Effector memory CD8-positive, alpha-beta T cell (primary cell): ENCODE measurements around the gene HEXIM1.

ENCODE experiments used
- ATAC-seq: fragments of 150-1000 bp; cut with Tn5 transposase; replicated peaks from 2 replicates; pipeline ENCODE4 v1.10.0; 2021; ENCODE audit warnings: mild to moderate bottlenecking, moderate library complexity
- DNase-seq, 3 experiments: peaks; one replicate each; pipeline ENCODE4 v3.0.0; 2021
- H3K27ac Mint-ChIP-seq, 2 donors: one replicate each; pipeline ENCODE4 v1.8.0; 2022; ENCODE audit warnings: mild to moderate bottlenecking in 2 of 2, mixed read lengths in 2 of 2, moderate library complexity in 2 of 2
- H3K27me3 Mint-ChIP-seq, 2 donors: one replicate each; pipeline ENCODE4 v1.8.0; 2022; ENCODE audit warnings: mixed read lengths in 2 of 2
- H3K36me3 Mint-ChIP-seq: one replicate; pipeline ENCODE4 v1.8.0; 2022; ENCODE audit warnings: mild to moderate bottlenecking, moderate library complexity, mixed read lengths; ENCODE audit not compliant: insufficient read depth
- H3K4me1 Mint-ChIP-seq, 2 donors: one replicate each; pipeline ENCODE4 v1.8.0; 2022; ENCODE audit warnings: low read depth in 2 of 2, mixed read lengths in 2 of 2
- H3K4me3 Mint-ChIP-seq, 2 donors: one replicate each; pipeline ENCODE4 v1.8.0; 2022; ENCODE audit warnings: mild to moderate bottlenecking in 2 of 2, mixed read lengths in 2 of 2, moderate library complexity in 2 of 2
- H3K9me3 Mint-ChIP-seq, 2 donors: one replicate each; pipeline ENCODE4 v1.8.0; 2022; ENCODE audit warnings: mixed read lengths in 2 of 2

Gene HEXIM1

GRCh38 chr17:45137561-45138305, 10.5 kb upstream of the HEXIM1 start:
- no peak for DNase-seq
- Mint-ChIP-seq H3K36me3 (peaks cover 17% of the 10 kb centered on the region), H3K27me3 (no peaks in the 10 kb centered on the region), H3K27ac (no peak overlapping the region), H3K4me1 (peaks cover 17 to 29% of the 10 kb centered on the region in 2 donors), H3K4me3 (peak overlapping the region in 1 of 2 donors; percentile 22), H3K9me3 (no peaks in the 10 kb centered on the region)
- ATAC-seq: no peak

- H3K27me3 Mint-ChIP-seq: no peaks in the 10 kb centered on the region
- no peak for DNase-seq
- peaks cover 10% of the 10 kb centered on the region for H3K36me3 Mint-ChIP-seq
- H3K9me3 Mint-ChIP-seq: no peaks in the 10 kb centered on the region
- peaks cover 20 to 25% of the 10 kb centered on the region in 2 donors for H3K4me1 Mint-ChIP-seq
- H3K4me3 Mint-ChIP-seq: no peak overlapping the region
- no peak overlapping the region for H3K27ac Mint-ChIP-seq
- no peak for ATAC-seq
These were observed 9.3 kb upstream of the HEXIM1 start for GRCh38 chr17:45138911-45139532.

- Mint-ChIP-seq H3K4me1 (peaks cover 20 to 25% of the 10 kb centered on the region in 2 donors), H3K27ac (peak overlapping the region in 1 of 2 donors; percentile 29), H3K9me3 (no peaks in the 10 kb centered on the region), H3K27me3 (no peaks in the 10 kb centered on the region), H3K4me3 (no peak overlapping the region), H3K36me3 (peaks cover 11% of the 10 kb centered on the region)
- no peak for DNase-seq
- no peak for ATAC-seq
These were observed 8.7 kb upstream of the HEXIM1 start for GRCh38 chr17:45139533-45139920.

GRCh38 chr17:45143094-45143670, 5.1 kb upstream of the HEXIM1 start:
- Mint-ChIP-seq H3K36me3 (peaks cover 15% of the 10 kb centered on the region), H3K9me3 (no peaks in the 10 kb centered on the region), H3K4me3 (peak overlapping the region; percentile 65 to 71), H3K27me3 (no peaks in the 10 kb centered on the region), H3K4me1 (peaks cover 26 to 33% of the 10 kb centered on the region in 2 donors), H3K27ac (peak overlapping the region in 1 of 2 donors; percentile 35)
- ATAC-seq: no peak
- DNase-seq: no peak

GRCh38 chr17:45143767-45144198, 4.5 kb upstream of the HEXIM1 start:
- H3K4me1 Mint-ChIP-seq: peaks cover 30 to 37% of the 10 kb centered on the region in 2 donors
- H3K36me3 Mint-ChIP-seq: peaks cover 21% of the 10 kb centered on the region
- peaks cover 0 to 2% of the 10 kb centered on the region in 2 donors for H3K9me3 Mint-ChIP-seq
- H3K27ac Mint-ChIP-seq: peak overlapping the region in 1 of 2 donors; percentile 35
- ATAC-seq (no peak), DNase-seq (no peak)
- H3K4me3 Mint-ChIP-seq: peak overlapping the region; percentile 65 to 71
- H3K27me3 Mint-ChIP-seq: no peaks in the 10 kb centered on the region

GRCh38 chr17:45144199-45145034, 3.9 kb upstream of the HEXIM1 start:
- H3K27ac Mint-ChIP-seq: peak overlapping the region in 1 of 2 donors; percentile 35
- DNase-seq: no peak
- peaks cover 33 to 43% of the 10 kb centered on the region in 2 donors for H3K4me1 Mint-ChIP-seq
- H3K27me3 Mint-ChIP-seq: no peaks in the 10 kb centered on the region
- peak overlapping the region; percentile 65 to 71 for H3K4me3 Mint-ChIP-seq
- ATAC-seq: no peak
- H3K36me3 Mint-ChIP-seq: peaks cover 27% of the 10 kb centered on the region
- H3K9me3 Mint-ChIP-seq: peaks cover 0 to 2% of the 10 kb centered on the region in 2 donors

- Mint-ChIP-seq H3K36me3 (peaks cover 33% of the 10 kb centered on the region), H3K4me1 (peaks cover 39 to 48% of the 10 kb centered on the region in 2 donors), H3K4me3 (peak overlapping the region; percentile 46 to 59), H3K9me3 (peaks cover 0 to 2% of the 10 kb centered on the region in 2 donors), H3K27ac (peak overlapping the region in 1 of 2 donors; percentile 66), H3K27me3 (no peaks in the 10 kb centered on the region)
- DNase-seq: no peak
- ATAC-seq: no peak
These were observed 3.3 kb upstream of the HEXIM1 start for GRCh38 chr17:45145035-45145389.

- ATAC-seq (no peak), DNase-seq (no peak)
- Mint-ChIP-seq H3K4me3 (peak overlapping the region; percentile 97 to 99), H3K36me3 (peaks cover 35% of the 10 kb centered on the region), H3K27me3 (no peaks in the 10 kb centered on the region), H3K27ac (no peak overlapping the region), H3K9me3 (peaks cover 0 to 2% of the 10 kb centered on the region in 2 donors), H3K4me1 (peaks cover 42 to 54% of the 10 kb centered on the region in 2 donors)
These were observed 2.1 kb upstream of the HEXIM1 start for GRCh38 chr17:45146166-45146565.

- DNase-seq: no peak
- ATAC-seq: no peak
- Mint-ChIP-seq H3K4me1 (peaks cover 44 to 54% of the 10 kb centered on the region in 2 donors), H3K27ac (peak overlapping the region; percentile 100), H3K4me3 (peak overlapping the region; percentile 97 to 99), H3K9me3 (peaks cover 0 to 2% of the 10 kb centered on the region in 2 donors), H3K36me3 (peaks cover 35% of the 10 kb centered on the region), H3K27me3 (no peaks in the 10 kb centered on the region)
These were observed 1.7 kb upstream of the HEXIM1 start for GRCh38 chr17:45146592-45146889.

GRCh38 chr17:45146890-45147580, 1.2 kb upstream of the HEXIM1 start:
- peaks cover 46 to 53% of the 10 kb centered on the region in 2 donors for H3K4me1 Mint-ChIP-seq
- peaks cover 39% of the 10 kb centered on the region for H3K36me3 Mint-ChIP-seq
- ATAC-seq (peak; percentile 5), DNase-seq (peak in 1 of 3 experiments; percentile 53)
- H3K27ac Mint-ChIP-seq: peak overlapping the region; percentile 100
- no peaks in the 10 kb centered on the region for H3K27me3 Mint-ChIP-seq
- peaks cover 0 to 2% of the 10 kb centered on the region in 2 donors for H3K9me3 Mint-ChIP-seq
- peak overlapping the region; percentile 97 to 99 for H3K4me3 Mint-ChIP-seq

GRCh38 chr17:45147581-45148182, 593 bp upstream of the HEXIM1 start:
- DNase-seq (peak; percentile 63 to 76 (median 67)), ATAC-seq (peak; percentile 40)
- Mint-ChIP-seq H3K4me3 (peak overlapping the region; percentile 97 to 99), H3K36me3 (peaks cover 45% of the 10 kb centered on the region), H3K4me1 (peaks cover 46 to 53% of the 10 kb centered on the region in 2 donors), H3K27ac (peak overlapping the region; percentile 100), H3K9me3 (peaks cover 0 to 2% of the 10 kb centered on the region in 2 donors), H3K27me3 (no peaks in the 10 kb centered on the region)

- Mint-ChIP-seq H3K4me1 (peaks cover 46 to 49% of the 10 kb centered on the region in 2 donors), H3K27me3 (no peaks in the 10 kb centered on the region), H3K27ac (peak overlapping the region; percentile 100), H3K9me3 (peaks cover 0 to 2% of the 10 kb centered on the region in 2 donors), H3K4me3 (peak overlapping the region; percentile 97 to 99), H3K36me3 (peaks cover 44% of the 10 kb centered on the region)
- DNase-seq (peak; percentile 62 to 73 (median 64)), ATAC-seq (peak; percentile 28)
These were observed 878 bp downstream of the HEXIM1 start for GRCh38 chr17:45149037-45149668.
